ENCODE results near the gene GRXCR2.

DNA sequence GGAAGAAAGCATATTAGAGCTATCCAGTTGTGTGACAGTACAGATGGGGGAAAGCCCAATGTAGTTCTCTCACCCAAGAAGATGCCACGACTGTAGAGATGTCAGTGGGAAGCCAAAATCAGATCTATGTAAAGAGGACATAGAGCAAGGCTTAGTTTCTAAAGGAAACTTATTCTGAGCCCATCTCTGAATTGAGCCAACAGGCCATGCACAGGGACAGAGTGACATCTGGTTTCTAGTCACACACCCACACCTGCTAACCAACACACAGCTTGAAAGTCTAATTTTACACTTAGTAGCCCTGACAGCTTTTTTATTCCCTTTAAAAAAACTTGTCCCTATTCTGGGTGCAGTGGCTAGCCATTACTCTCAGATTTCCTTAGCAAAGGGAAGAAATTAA is 59.9 kb downstream of the GRXCR2 start:
- TF ChIP-seq, protein P1, sequence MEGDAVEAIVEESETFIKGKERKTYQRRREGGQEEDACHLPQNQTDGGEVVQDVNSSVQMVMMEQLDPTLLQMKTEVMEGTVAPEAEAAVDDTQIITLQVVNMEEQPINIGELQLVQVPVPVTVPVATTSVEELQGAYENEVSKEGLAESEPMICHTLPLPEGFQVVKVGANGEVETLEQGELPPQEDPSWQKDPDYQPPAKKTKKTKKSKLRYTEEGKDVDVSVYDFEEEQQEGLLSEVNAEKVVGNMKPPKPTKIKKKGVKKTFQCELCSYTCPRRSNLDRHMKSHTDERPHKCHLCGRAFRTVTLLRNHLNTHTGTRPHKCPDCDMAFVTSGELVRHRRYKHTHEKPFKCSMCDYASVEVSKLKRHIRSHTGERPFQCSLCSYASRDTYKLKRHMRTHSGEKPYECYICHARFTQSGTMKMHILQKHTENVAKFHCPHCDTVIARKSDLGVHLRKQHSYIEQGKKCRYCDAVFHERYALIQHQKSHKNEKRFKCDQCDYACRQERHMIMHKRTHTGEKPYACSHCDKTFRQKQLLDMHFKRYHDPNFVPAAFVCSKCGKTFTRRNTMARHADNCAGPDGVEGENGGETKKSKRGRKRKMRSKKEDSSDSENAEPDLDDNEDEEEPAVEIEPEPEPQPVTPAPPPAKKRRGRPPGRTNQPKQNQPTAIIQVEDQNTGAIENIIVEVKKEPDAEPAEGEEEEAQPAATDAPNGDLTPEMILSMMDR (CRISPR knock-in tag; IDR thresholded peaks at IDR 0.05): no peak
- TF ChIP-seq, protein P2, sequence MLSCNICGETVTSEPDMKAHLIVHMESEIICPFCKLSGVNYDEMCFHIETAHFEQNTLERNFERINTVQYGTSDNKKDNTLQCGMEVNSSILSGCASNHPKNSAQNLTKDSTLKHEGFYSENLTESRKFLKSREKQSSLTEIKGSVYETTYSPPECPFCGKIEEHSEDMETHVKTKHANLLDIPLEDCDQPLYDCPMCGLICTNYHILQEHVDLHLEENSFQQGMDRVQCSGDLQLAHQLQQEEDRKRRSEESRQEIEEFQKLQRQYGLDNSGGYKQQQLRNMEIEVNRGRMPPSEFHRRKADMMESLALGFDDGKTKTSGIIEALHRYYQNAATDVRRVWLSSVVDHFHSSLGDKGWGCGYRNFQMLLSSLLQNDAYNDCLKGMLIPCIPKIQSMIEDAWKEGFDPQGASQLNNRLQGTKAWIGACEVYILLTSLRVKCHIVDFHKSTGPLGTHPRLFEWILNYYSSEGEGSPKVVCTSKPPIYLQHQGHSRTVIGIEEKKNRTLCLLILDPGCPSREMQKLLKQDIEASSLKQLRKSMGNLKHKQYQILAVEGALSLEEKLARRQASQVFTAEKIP (CRISPR knock-in tag; IDR thresholded peaks at IDR 0.05; ENCODE audit: borderline replicate concordance): no peak
- no peak for TF ChIP-seq TCF7 (IDR thresholded peaks at IDR 0.05; ENCODE audit: low read depth)
- TF ChIP-seq HOXA7 (CRISPR knock-in tag; IDR thresholded peaks at IDR 0.05): no peak
